H9 (cell line): Measurements from ENCODE around the gene MAPK11. TPM values are rescaled to one million over a fixed set of nuclear protein-coding genes. Genes with fewer than 3 reads are reported as not detected.

Source experiments
- DNase-seq: peaks from one replicate; pipeline ENCODE4 v3.0.0-alpha.2; 2017
- H2AFZ ChIP-seq: one replicate; pipeline ENCODE4 v1.6.1; 2013; ENCODE audit warnings: mild to moderate bottlenecking, low read length, control low read depth, moderate library complexity
- H2AK5ac ChIP-seq: 2 replicates; pipeline ENCODE4 v1.6.1; 2013; ENCODE audit warnings: low read length, control low read depth, mixed read lengths; ENCODE audit not compliant: insufficient read length
- H2BK120ac ChIP-seq: one replicate; pipeline ENCODE4 v1.6.1; 2013; ENCODE audit warnings: low read depth, mild to moderate bottlenecking, low read length, control low read depth, inconsistent platforms; ENCODE audit not compliant: poor library complexity, severe bottlenecking
- H2BK12ac ChIP-seq: 2 replicates; pipeline ENCODE4 v1.6.1; 2013; ENCODE audit warnings: low read length, control low read depth, mixed read lengths, low read depth; ENCODE audit not compliant: insufficient read length
- H2BK15ac ChIP-seq: 2 replicates; pipeline ENCODE4 v1.6.1; 2013; ENCODE audit warnings: low read depth, low read length, control low read depth
- H2BK20ac ChIP-seq: one replicate; pipeline ENCODE4 v1.6.1; 2013; ENCODE audit warnings: low read depth, mild to moderate bottlenecking, low read length, control low read depth, inconsistent platforms; ENCODE audit not compliant: poor library complexity, severe bottlenecking
- H2BK5ac ChIP-seq: 2 replicates; pipeline ENCODE4 v1.6.1; 2013; ENCODE audit warnings: low read length, control low read depth, mixed read lengths; ENCODE audit not compliant: insufficient read length
- H3K14ac ChIP-seq: 2 replicates; pipeline ENCODE4 v1.6.1; 2013; ENCODE audit warnings: low read length, control low read depth; ENCODE audit not compliant: insufficient read depth
- H3K18ac ChIP-seq: 2 replicates; pipeline ENCODE4 v1.6.1; 2013; ENCODE audit warnings: low read depth, mild to moderate bottlenecking, mixed read lengths, low read length, control low read depth; ENCODE audit not compliant: insufficient read length
- H3K23ac ChIP-seq: 2 replicates; pipeline ENCODE4 v1.6.1; 2013; ENCODE audit warnings: low read length, control low read depth, mixed read lengths, low read depth; ENCODE audit not compliant: insufficient read length
- H3K23me2 ChIP-seq: 2 replicates; pipeline ENCODE4 v1.6.1; 2013; ENCODE audit warnings: low read depth, mild to moderate bottlenecking, mixed read lengths, low read length, control low read depth; ENCODE audit not compliant: insufficient read length, poor library complexity, severe bottlenecking
- H3K27ac ChIP-seq: 2 replicates; pipeline ENCODE4 v1.5.1; 2013; ENCODE audit warnings: low read length, control low read depth, mixed read lengths, low read depth; ENCODE audit not compliant: insufficient read length
- H3K27me3 ChIP-seq: 2 replicates; pipeline ENCODE4 v1.6.1; 2013; ENCODE audit warnings: low read length, control low read depth, inconsistent platforms; ENCODE audit not compliant: insufficient read depth
- H3K4ac ChIP-seq: 2 replicates; pipeline ENCODE4 v1.6.1; 2013; ENCODE audit warnings: low read depth, mild to moderate bottlenecking, control low read depth, inconsistent platforms, low read length, moderate library complexity
- H3K4me1 ChIP-seq: 2 replicates; pipeline ENCODE4 v1.6.1; 2013; ENCODE audit warnings: low read length, control low read depth, inconsistent platforms; ENCODE audit not compliant: insufficient read depth
- H3K4me2 ChIP-seq: 2 replicates; pipeline ENCODE4 v1.6.1; 2013; ENCODE audit warnings: low read length, control low read depth, mixed read lengths; ENCODE audit not compliant: insufficient read length, insufficient read depth
- H3K56ac ChIP-seq: 2 replicates; pipeline ENCODE4 v1.6.1; 2013; ENCODE audit warnings: low read depth, mild to moderate bottlenecking, mixed read lengths, low read length, control low read depth; ENCODE audit not compliant: insufficient read length
- H3K79me1 ChIP-seq: 2 replicates; pipeline ENCODE4 v1.6.1; 2013; ENCODE audit warnings: low read depth, mild to moderate bottlenecking, moderate library complexity, low read length, control low read depth, inconsistent platforms; ENCODE audit not compliant: insufficient read depth, poor library complexity, severe bottlenecking
- H3K79me2 ChIP-seq: 2 replicates; pipeline ENCODE4 v1.6.1; 2013; ENCODE audit warnings: low read length, control low read depth, inconsistent platforms; ENCODE audit not compliant: insufficient read depth
- H3K9ac ChIP-seq: 2 replicates; pipeline ENCODE4 v1.6.1; 2013; ENCODE audit warnings: low read length, control low read depth, mixed read lengths; ENCODE audit not compliant: insufficient read length; ENCODE audit errors: extremely low read depth
- H3K9me3 ChIP-seq: one replicate; pipeline ENCODE4 v1.6.1; 2013; ENCODE audit warnings: low read depth, low read length, inconsistent platforms; ENCODE audit not compliant: control insufficient read depth
- H3T11ph ChIP-seq: one replicate; pipeline ENCODE4 v1.6.1; 2013; ENCODE audit warnings: mild to moderate bottlenecking, low read length, control low read depth, inconsistent platforms
- H4K20me1 ChIP-seq: one replicate; pipeline ENCODE4 v1.6.1; 2013; ENCODE audit not compliant: control insufficient read depth, insufficient read length, insufficient read depth
- H4K5ac ChIP-seq: 2 replicates; pipeline ENCODE4 v1.6.1; 2013; ENCODE audit warnings: low read depth, mild to moderate bottlenecking, mixed read lengths, low read length, control low read depth; ENCODE audit not compliant: insufficient read length
- H4K8ac ChIP-seq: replicated peaks from 2 replicates; pipeline ENCODE4 v1.6.1; 2013; ENCODE audit warnings: low read length, control low read depth, mixed read lengths, low read depth; ENCODE audit not compliant: insufficient read length
- H4K91ac ChIP-seq: 2 replicates; pipeline ENCODE4 v1.6.1; 2013; ENCODE audit warnings: low read depth, mild to moderate bottlenecking, moderate library complexity, mixed read lengths, low read length, control low read depth; ENCODE audit not compliant: insufficient read length
- H3K27ac Mint-ChIP-seq, 3 experiments: 2 replicates in 2 of 3; 3 replicates in 1 of 3; pipeline ENCODE4 v1.8.0; 2020 to 2021; ENCODE audit warnings: mixed read lengths in 3 of 3, mild to moderate bottlenecking in 1 of 3, moderate library complexity in 1 of 3
- H3K27me3 Mint-ChIP-seq: 2 replicates; pipeline ENCODE4 v1.8.0; 2021; ENCODE audit warnings: low read depth, mild to moderate bottlenecking, moderate library complexity, mixed read lengths
- H3K36me3 Mint-ChIP-seq, 3 experiments: 2 replicates in 2 of 3; 3 replicates in 1 of 3; pipeline ENCODE4 v1.8.0; 2020 to 2021; ENCODE audit warnings: low read depth in 3 of 3, mixed read lengths in 3 of 3; ENCODE audit not compliant: insufficient read depth in 1 of 3
- H3K4me1 Mint-ChIP-seq, 2 experiments: 2 replicates each; pipeline ENCODE4 v1.8.0; 2020; ENCODE audit warnings: mixed read lengths in 2 of 2
- H3K4me3 Mint-ChIP-seq, 2 experiments: 2 replicates in 1 of 2; 3 replicates in 1 of 2; pipeline ENCODE4 v1.8.0; 2020 to 2021; ENCODE audit warnings: mild to moderate bottlenecking in 2 of 2, mixed read lengths in 2 of 2, moderate library complexity in 1 of 2
- H3K9me3 Mint-ChIP-seq, 2 experiments: 2 replicates in 1 of 2; 3 replicates in 1 of 2; pipeline ENCODE4 v1.8.0; 2020; ENCODE audit warnings: mild to moderate bottlenecking in 2 of 2, mixed read lengths in 2 of 2, moderate library complexity in 1 of 2
- CTCF ChIP-seq: fragments of 200-600 bp; sonication (generic); conservative IDR thresholded peaks from 3 replicates; pipeline ENCODE4 v1.8.0; 2021; ENCODE audit warnings: antibody characterized with exemption, mild to moderate bottlenecking
- WGBS: extraction: QIAGEN DNeasy Blood & Tissue Kit; methylation state at CpG from one replicate; pipeline ENCODE4 v1.1.7; 2013; ENCODE audit warnings: missing lambda C conversion rate, low lambda C conversion rate, mixed read lengths; ENCODE audit not compliant: insufficient read length; ENCODE audit errors: extremely low coverage; 5-methylcytosine and 5-hydroxymethylcytosine counted together
- total RNA-seq: library from RNA; stranded (reverse); gene quantifications from 2 replicates; pipeline ENCODE4 v1.2.1, GENCODE V29; 2021

The MAPK11 gene
- total RNA-seq, 1 experiment from 2014 or later = 1.5 TPM

GRCh38 chr22:50287731-50288130, 17.6 kb upstream of the MAPK11 start:
- Histone ChIP-seq H3K23me2 (peaks cover 3% of the 10 kb centered on the region), H3K4ac (no peak overlapping the region), H3K9me3 (no peaks in the 10 kb centered on the region), H3K4me2 (no peak overlapping the region), H3K4me1 (no peaks in the 10 kb centered on the region), H3K14ac (no peak overlapping the region), H2BK20ac (no peak overlapping the region), H2BK5ac (no peak overlapping the region), H3K56ac (no peak overlapping the region), H3K9ac (no peak overlapping the region), H4K91ac (no peak overlapping the region), H3K27ac (no peak overlapping the region), H3T11ph (no peak overlapping the region), H3K79me2 (peaks cover 3% of the 10 kb centered on the region; the same call in 1 of the 2 replicates), H4K5ac (no peak overlapping the region), H3K18ac (no peak overlapping the region), H3K23ac (no peak overlapping the region), H4K8ac (no peak overlapping the region), H2AFZ (no peak overlapping the region), H4K20me1 (no peaks in the 10 kb centered on the region), H2AK5ac (no peak overlapping the region), H3K79me1 (peaks cover 2% of the 10 kb centered on the region), H2BK15ac (no peak overlapping the region), H2BK120ac (no peak overlapping the region), H2BK12ac (no peak overlapping the region), H3K27me3 (no peaks in the 10 kb centered on the region)
- peaks cover 8 to 32% (median 28%) of the 10 kb centered on the region in 3 experiments; a peak in 6 of 7 replicates for H3K36me3 Mint-ChIP-seq
- no peaks in the 10 kb centered on the region for H3K27me3 Mint-ChIP-seq
- no peaks in the 10 kb centered on the region; a peak in 1 of 5 replicates for H3K9me3 Mint-ChIP-seq
- DNase-seq = no peak
- no peak overlapping the region for H3K27ac Mint-ChIP-seq
- no peak for TF ChIP-seq CTCF
- H3K4me3 Mint-ChIP-seq = no peak overlapping the region
- peaks cover 3 to 4% of the 10 kb centered on the region in 2 experiments for H3K4me1 Mint-ChIP-seq
- no CpG with 5 or more reads among the region's 31 CpGs for WGBS
